ENCODE measurements around the gene AATF. TPM values are rescaled to one million over a fixed set of nuclear protein-coding genes. Genes with fewer than 3 reads are reported as not detected.

Gene AATF
- total and polyA plus RNA-seq, 4 donors, result 28.2 to 41.4 (median 38.7) TPM

DNA sequence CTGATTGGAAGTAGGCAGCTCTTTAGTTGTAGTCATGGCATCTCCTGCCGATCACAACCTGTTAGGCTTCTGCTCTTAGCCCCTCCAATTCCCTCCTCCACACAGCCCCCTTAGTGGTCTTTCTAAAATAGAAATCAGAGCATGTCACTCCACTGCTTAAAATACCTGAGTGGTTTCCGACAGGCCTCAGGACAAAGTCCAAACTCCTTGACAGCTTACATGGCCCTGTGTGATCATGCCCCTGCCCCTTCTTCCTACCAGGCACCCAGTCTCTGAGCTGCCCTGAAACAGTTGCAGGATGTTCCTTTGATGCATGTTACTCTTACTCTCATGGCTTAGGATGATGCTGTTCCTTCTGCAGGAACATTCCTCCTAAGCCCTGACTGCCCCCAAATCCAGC is 147.3 kb downstream of the AATF start:
- Histone ChIP-seq H3K27ac (ENCODE audit: low read depth in 1 of 2, low read length in 1 of 2) (no peak overlapping the region), H3K9me3 (ENCODE audit: control insufficient read depth in 4 of 4, insufficient read depth in 3 of 4, low read length in 3 of 4) (no peaks in the 10 kb centered on the region), H3K9ac (ENCODE audit: insufficient read depth in 1 of 2, low read length in 2 of 2) (no peak overlapping the region), H3K4me3 (no peak overlapping the region), H3K4me1 (ENCODE audit: control insufficient read depth in 5 of 5, insufficient read depth in 5 of 5, low read length in 5 of 5) (no peaks in the 10 kb centered on the region), H3K27me3 (ENCODE audit: control insufficient read depth in 3 of 3, insufficient read depth in 3 of 3, low read length in 2 of 3) (no peaks in the 10 kb centered on the region), H3K36me3 (ENCODE audit: control insufficient read depth in 4 of 4, insufficient read depth in 4 of 4, low read length in 4 of 4) (peaks cover 8 to 20% (median 18%) of the 10 kb centered on the region in 4 donors)
- no peak for ATAC-seq (ENCODE audit: insufficient read depth, low FRiP score)
- TF ChIP-seq, protein P1, sequence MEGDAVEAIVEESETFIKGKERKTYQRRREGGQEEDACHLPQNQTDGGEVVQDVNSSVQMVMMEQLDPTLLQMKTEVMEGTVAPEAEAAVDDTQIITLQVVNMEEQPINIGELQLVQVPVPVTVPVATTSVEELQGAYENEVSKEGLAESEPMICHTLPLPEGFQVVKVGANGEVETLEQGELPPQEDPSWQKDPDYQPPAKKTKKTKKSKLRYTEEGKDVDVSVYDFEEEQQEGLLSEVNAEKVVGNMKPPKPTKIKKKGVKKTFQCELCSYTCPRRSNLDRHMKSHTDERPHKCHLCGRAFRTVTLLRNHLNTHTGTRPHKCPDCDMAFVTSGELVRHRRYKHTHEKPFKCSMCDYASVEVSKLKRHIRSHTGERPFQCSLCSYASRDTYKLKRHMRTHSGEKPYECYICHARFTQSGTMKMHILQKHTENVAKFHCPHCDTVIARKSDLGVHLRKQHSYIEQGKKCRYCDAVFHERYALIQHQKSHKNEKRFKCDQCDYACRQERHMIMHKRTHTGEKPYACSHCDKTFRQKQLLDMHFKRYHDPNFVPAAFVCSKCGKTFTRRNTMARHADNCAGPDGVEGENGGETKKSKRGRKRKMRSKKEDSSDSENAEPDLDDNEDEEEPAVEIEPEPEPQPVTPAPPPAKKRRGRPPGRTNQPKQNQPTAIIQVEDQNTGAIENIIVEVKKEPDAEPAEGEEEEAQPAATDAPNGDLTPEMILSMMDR (IDR thresholded peaks at IDR 0.05; ENCODE audit: control extremely low read depth, extremely low read depth), result no peak
- DNase-seq, result no peak
- WGBS, 2 donors, result 98% methylated on average over 2 of the region's 2 CpGs

DNA sequence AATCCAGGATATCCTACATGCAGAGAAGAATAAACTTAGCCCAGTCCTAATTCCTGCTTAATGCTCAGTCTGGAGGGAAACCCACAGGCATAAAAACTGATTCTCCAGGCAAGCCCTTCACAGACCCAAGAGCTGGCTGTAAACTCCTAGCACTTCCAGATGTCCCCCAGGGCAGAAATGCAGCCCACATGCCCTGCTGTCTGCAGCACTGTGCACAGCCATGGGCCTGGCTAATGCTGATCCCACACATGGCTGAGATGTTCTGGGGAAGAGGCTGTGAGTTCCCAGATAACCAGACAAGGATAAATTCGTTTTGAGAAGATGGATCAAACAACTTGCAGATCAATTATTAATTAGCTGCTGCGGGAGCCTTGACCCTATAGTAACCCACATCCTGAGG is 148.4 kb downstream of the AATF start:
- TF ChIP-seq, protein P1 (IDR thresholded peaks at IDR 0.05; ENCODE audit: control extremely low read depth, extremely low read depth), result no peak
- Histone ChIP-seq H3K27ac (ENCODE audit: low read depth in 1 of 2, low read length in 1 of 2) (no peak overlapping the region), H3K4me1 (ENCODE audit: control insufficient read depth in 5 of 5, insufficient read depth in 5 of 5, low read length in 5 of 5) (no peaks in the 10 kb centered on the region), H3K4me3 (no peak overlapping the region), H3K9me3 (ENCODE audit: control insufficient read depth in 4 of 4, insufficient read depth in 3 of 4, low read length in 3 of 4) (no peaks in the 10 kb centered on the region), H3K36me3 (ENCODE audit: control insufficient read depth in 4 of 4, insufficient read depth in 4 of 4, low read length in 4 of 4) (peaks cover 11 to 23% (median 19%) of the 10 kb centered on the region in 4 donors), H3K27me3 (ENCODE audit: control insufficient read depth in 3 of 3, insufficient read depth in 3 of 3, low read length in 2 of 3) (no peaks in the 10 kb centered on the region), H3K9ac (ENCODE audit: insufficient read depth in 1 of 2, low read length in 2 of 2) (no peak overlapping the region)
- DNase-seq (no peak), ATAC-seq (ENCODE audit: insufficient read depth, low FRiP score) (no peak)
- WGBS, 2 donors, result 84 to 87% methylated on average over 2 of the region's 2 CpGs

DNA sequence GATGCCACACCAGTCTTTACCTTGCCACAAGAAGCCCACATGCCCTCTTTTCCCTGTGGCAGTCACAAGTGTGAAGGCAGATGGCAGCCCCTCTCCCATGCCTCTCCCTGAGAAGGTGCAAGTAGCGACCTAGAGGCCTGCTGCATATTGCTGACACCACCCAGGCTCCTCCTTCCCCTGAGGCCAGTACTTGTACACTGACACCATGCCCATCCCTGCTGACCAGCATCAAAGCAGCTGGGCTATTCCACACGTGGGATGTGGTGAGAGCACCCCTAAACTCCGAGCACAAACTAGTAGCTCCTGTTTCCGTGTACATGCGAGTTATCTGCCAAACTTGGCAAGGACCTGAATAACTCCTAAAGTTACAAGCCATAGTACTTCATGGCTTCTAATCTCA is 149.4 kb downstream of the AATF start:
- H3K36me3 ChIP-seq (ENCODE audit: control insufficient read depth in 4 of 4, insufficient read depth in 4 of 4, low read length in 4 of 4), result peaks cover 11 to 27% (median 21%) of the 10 kb centered on the region in 4 donors
- no peaks in the 10 kb centered on the region for H3K27me3 ChIP-seq (ENCODE audit: control insufficient read depth in 3 of 3, insufficient read depth in 3 of 3, low read length in 2 of 3)
- 89 to 97% methylated on average over 5 of the region's 5 CpGs for WGBS, 2 donors
- no peaks in the 10 kb centered on the region for H3K4me1 ChIP-seq (ENCODE audit: control insufficient read depth in 5 of 5, insufficient read depth in 5 of 5, low read length in 5 of 5)
- no peak for ATAC-seq (ENCODE audit: insufficient read depth, low FRiP score)
- no peaks in the 10 kb centered on the region for H3K9me3 ChIP-seq (ENCODE audit: control insufficient read depth in 4 of 4, insufficient read depth in 3 of 4, low read length in 3 of 4)
- H3K9ac ChIP-seq (ENCODE audit: insufficient read depth in 1 of 2, low read length in 2 of 2), result no peak overlapping the region
- no peak for DNase-seq
- TF ChIP-seq, protein P1 (IDR thresholded peaks at IDR 0.05; ENCODE audit: control extremely low read depth, extremely low read depth), result no peak
- no peak overlapping the region for H3K27ac ChIP-seq (ENCODE audit: low read depth in 1 of 2, low read length in 1 of 2)
- H3K4me3 ChIP-seq, result no peak overlapping the region

All from lung (tissue), 12 donors.